Measurements from ENCODE around the gene SYNDIG1. TPM values are rescaled to one million over a fixed set of nuclear protein-coding genes. Genes with fewer than 3 reads are reported as not detected.

The SYNDIG1 gene
- total RNA-seq, 6 donors from 2014 or later, result 0.30 to 0.37 (median 0.34) TPM; not detected in 3

GRCh38 chr20:24673678-24674570 lies 204.5 kb downstream of the SYNDIG1 start:
- WGBS, 2 donors, result 84 to 88% methylated on average over 10 to 13 of the region's 13 CpGs
- no peak for ATAC-seq (ENCODE audit: low FRiP score in 2 of 2)

GRCh38 chr20:24674921-24675605 lies 205.6 kb downstream of the SYNDIG1 start:
- no peak for ATAC-seq (ENCODE audit: low FRiP score in 2 of 2)
- Histone ChIP-seq H3K4me3 (no peak overlapping the region), H3K4me1 (no peaks in the 10 kb centered on the region), H3K36me3 (no peaks in the 10 kb centered on the region), H3K27me3 (no peaks in the 10 kb centered on the region), H3K27ac (no peak overlapping the region), H3K9me3 (no peaks in the 10 kb centered on the region)
- TF ChIP-seq EP300 (IDR thresholded peaks at IDR 0.05) (no peak), POLR2A (IDR thresholded peaks at IDR 0.05) (no peak), POLR2AphosphoS5 (IDR thresholded peaks at IDR 0.05) (no peak)
- DNase-seq, result no peak
- 84 to 100% methylated on average over 2 to 10 of the region's 10 CpGs for WGBS, 2 donors

More at GRCh38 chr20:24673678-24674570, 204.5 kb downstream of the SYNDIG1 start:
- TF ChIP-seq POLR2AphosphoS5 (IDR thresholded peaks at IDR 0.05) (no peak), POLR2A (IDR thresholded peaks at IDR 0.05) (no peak), CTCF (IDR thresholded peaks at IDR 0.05) (no peak), EP300 (IDR thresholded peaks at IDR 0.05) (no peak)
- Histone ChIP-seq H3K9me3 (no peaks in the 10 kb centered on the region), H3K4me1 (no peaks in the 10 kb centered on the region), H3K36me3 (no peaks in the 10 kb centered on the region), H3K27ac (no peak overlapping the region), H3K27me3 (no peaks in the 10 kb centered on the region), H3K4me3 (no peak overlapping the region)
- no peak for DNase-seq

GRCh38 chr20:24675651-24676352 lies 206.4 kb downstream of the SYNDIG1 start:
- no peak for ATAC-seq (ENCODE audit: low FRiP score in 2 of 2)
- H3K27ac ChIP-seq, result no peak overlapping the region
- no peaks in the 10 kb centered on the region for H3K9me3 ChIP-seq
- WGBS, 2 donors, result 81 to 86% methylated on average over 7 to 8 of the region's 8 CpGs
- no peak overlapping the region for H3K4me3 ChIP-seq
- TF ChIP-seq EP300 (IDR thresholded peaks at IDR 0.05) (no peak), POLR2A (IDR thresholded peaks at IDR 0.05) (no peak), POLR2AphosphoS5 (IDR thresholded peaks at IDR 0.05) (no peak), CTCF (IDR thresholded peaks at IDR 0.05) (no peak)
- H3K27me3 ChIP-seq, result no peaks in the 10 kb centered on the region
- H3K4me1 ChIP-seq, result no peaks in the 10 kb centered on the region
- no peaks in the 10 kb centered on the region for H3K36me3 ChIP-seq
- DNase-seq, result no peak

GRCh38 chr20:24676353-24676977 lies 207.0 kb downstream of the SYNDIG1 start:
- Histone ChIP-seq H3K4me1 (no peaks in the 10 kb centered on the region), H3K4me3 (no peak overlapping the region), H3K27me3 (no peaks in the 10 kb centered on the region), H3K9me3 (no peaks in the 10 kb centered on the region), H3K27ac (no peak overlapping the region), H3K36me3 (no peaks in the 10 kb centered on the region)
- no peak for ATAC-seq (ENCODE audit: low FRiP score in 2 of 2)
- TF ChIP-seq POLR2AphosphoS5 (IDR thresholded peaks at IDR 0.05) (no peak), EP300 (IDR thresholded peaks at IDR 0.05) (no peak), CTCF (IDR thresholded peaks at IDR 0.05) (no peak), POLR2A (IDR thresholded peaks at IDR 0.05) (no peak)
- no peak for DNase-seq
- 86 to 90% methylated on average over 4 to 6 of the region's 11 CpGs for WGBS, 2 donors
